Measurements from ENCODE around the gene TM9SF1.

DNA sequence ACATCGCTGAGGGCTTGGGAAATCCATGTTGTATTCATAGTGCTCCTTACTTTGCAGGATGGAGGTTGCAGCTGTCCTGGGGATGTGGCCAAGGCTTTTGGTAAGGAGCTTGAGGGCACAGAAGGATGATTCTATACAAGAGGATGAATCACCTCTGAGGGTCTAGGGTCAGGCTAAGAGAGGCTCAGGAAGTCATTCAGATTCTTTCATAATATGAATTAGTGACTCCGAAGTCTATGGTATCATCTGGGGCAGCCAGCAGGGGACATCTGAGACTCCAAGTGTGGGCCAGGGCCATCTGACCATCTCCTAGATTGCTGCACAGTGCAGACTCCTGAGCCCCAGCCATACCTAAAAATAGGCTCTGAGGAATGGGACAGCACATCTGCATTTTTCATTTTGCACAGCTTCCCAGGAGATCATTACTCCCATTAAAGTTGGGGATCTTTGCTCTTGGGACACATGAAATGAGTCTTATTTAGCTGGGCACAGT lies 42.3 kb upstream of the TM9SF1 start:
- TF ChIP-seq, protein P1, sequence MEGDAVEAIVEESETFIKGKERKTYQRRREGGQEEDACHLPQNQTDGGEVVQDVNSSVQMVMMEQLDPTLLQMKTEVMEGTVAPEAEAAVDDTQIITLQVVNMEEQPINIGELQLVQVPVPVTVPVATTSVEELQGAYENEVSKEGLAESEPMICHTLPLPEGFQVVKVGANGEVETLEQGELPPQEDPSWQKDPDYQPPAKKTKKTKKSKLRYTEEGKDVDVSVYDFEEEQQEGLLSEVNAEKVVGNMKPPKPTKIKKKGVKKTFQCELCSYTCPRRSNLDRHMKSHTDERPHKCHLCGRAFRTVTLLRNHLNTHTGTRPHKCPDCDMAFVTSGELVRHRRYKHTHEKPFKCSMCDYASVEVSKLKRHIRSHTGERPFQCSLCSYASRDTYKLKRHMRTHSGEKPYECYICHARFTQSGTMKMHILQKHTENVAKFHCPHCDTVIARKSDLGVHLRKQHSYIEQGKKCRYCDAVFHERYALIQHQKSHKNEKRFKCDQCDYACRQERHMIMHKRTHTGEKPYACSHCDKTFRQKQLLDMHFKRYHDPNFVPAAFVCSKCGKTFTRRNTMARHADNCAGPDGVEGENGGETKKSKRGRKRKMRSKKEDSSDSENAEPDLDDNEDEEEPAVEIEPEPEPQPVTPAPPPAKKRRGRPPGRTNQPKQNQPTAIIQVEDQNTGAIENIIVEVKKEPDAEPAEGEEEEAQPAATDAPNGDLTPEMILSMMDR (IDR thresholded peaks at IDR 0.05 in 2 of 3, conservative IDR thresholded peaks at IDR 0.05 in 1 of 3; ENCODE audit: insufficient read depth in 2 of 3, low read depth in 1 of 3, low read length in 3 of 3), result no peak
- no peak for TF ChIP-seq PHF20 (IDR thresholded peaks at IDR 0.05; ENCODE audit: partially characterized antibody)
- TF ChIP-seq GABPA (tag; conservative IDR thresholded peaks at IDR 0.05; ENCODE audit: low read depth), result no peak
- TF ChIP-seq SRSF1 (IDR thresholded peaks at IDR 0.05; ENCODE audit: low read depth, low read length), result no peak
- TF ChIP-seq, protein P2, sequence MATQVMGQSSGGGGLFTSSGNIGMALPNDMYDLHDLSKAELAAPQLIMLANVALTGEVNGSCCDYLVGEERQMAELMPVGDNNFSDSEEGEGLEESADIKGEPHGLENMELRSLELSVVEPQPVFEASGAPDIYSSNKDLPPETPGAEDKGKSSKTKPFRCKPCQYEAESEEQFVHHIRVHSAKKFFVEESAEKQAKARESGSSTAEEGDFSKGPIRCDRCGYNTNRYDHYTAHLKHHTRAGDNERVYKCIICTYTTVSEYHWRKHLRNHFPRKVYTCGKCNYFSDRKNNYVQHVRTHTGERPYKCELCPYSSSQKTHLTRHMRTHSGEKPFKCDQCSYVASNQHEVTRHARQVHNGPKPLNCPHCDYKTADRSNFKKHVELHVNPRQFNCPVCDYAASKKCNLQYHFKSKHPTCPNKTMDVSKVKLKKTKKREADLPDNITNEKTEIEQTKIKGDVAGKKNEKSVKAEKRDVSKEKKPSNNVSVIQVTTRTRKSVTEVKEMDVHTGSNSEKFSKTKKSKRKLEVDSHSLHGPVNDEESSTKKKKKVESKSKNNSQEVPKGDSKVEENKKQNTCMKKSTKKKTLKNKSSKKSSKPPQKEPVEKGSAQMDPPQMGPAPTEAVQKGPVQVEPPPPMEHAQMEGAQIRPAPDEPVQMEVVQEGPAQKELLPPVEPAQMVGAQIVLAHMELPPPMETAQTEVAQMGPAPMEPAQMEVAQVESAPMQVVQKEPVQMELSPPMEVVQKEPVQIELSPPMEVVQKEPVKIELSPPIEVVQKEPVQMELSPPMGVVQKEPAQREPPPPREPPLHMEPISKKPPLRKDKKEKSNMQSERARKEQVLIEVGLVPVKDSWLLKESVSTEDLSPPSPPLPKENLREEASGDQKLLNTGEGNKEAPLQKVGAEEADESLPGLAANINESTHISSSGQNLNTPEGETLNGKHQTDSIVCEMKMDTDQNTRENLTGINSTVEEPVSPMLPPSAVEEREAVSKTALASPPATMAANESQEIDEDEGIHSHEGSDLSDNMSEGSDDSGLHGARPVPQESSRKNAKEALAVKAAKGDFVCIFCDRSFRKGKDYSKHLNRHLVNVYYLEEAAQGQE (IDR thresholded peaks at IDR 0.05; ENCODE audit: borderline replicate concordance), result no peak
- TF ChIP-seq, protein P2 (CRISPR knock-in tag; IDR thresholded peaks at IDR 0.05; ENCODE audit: low read depth), result no peak
- TF ChIP-seq, protein P3, sequence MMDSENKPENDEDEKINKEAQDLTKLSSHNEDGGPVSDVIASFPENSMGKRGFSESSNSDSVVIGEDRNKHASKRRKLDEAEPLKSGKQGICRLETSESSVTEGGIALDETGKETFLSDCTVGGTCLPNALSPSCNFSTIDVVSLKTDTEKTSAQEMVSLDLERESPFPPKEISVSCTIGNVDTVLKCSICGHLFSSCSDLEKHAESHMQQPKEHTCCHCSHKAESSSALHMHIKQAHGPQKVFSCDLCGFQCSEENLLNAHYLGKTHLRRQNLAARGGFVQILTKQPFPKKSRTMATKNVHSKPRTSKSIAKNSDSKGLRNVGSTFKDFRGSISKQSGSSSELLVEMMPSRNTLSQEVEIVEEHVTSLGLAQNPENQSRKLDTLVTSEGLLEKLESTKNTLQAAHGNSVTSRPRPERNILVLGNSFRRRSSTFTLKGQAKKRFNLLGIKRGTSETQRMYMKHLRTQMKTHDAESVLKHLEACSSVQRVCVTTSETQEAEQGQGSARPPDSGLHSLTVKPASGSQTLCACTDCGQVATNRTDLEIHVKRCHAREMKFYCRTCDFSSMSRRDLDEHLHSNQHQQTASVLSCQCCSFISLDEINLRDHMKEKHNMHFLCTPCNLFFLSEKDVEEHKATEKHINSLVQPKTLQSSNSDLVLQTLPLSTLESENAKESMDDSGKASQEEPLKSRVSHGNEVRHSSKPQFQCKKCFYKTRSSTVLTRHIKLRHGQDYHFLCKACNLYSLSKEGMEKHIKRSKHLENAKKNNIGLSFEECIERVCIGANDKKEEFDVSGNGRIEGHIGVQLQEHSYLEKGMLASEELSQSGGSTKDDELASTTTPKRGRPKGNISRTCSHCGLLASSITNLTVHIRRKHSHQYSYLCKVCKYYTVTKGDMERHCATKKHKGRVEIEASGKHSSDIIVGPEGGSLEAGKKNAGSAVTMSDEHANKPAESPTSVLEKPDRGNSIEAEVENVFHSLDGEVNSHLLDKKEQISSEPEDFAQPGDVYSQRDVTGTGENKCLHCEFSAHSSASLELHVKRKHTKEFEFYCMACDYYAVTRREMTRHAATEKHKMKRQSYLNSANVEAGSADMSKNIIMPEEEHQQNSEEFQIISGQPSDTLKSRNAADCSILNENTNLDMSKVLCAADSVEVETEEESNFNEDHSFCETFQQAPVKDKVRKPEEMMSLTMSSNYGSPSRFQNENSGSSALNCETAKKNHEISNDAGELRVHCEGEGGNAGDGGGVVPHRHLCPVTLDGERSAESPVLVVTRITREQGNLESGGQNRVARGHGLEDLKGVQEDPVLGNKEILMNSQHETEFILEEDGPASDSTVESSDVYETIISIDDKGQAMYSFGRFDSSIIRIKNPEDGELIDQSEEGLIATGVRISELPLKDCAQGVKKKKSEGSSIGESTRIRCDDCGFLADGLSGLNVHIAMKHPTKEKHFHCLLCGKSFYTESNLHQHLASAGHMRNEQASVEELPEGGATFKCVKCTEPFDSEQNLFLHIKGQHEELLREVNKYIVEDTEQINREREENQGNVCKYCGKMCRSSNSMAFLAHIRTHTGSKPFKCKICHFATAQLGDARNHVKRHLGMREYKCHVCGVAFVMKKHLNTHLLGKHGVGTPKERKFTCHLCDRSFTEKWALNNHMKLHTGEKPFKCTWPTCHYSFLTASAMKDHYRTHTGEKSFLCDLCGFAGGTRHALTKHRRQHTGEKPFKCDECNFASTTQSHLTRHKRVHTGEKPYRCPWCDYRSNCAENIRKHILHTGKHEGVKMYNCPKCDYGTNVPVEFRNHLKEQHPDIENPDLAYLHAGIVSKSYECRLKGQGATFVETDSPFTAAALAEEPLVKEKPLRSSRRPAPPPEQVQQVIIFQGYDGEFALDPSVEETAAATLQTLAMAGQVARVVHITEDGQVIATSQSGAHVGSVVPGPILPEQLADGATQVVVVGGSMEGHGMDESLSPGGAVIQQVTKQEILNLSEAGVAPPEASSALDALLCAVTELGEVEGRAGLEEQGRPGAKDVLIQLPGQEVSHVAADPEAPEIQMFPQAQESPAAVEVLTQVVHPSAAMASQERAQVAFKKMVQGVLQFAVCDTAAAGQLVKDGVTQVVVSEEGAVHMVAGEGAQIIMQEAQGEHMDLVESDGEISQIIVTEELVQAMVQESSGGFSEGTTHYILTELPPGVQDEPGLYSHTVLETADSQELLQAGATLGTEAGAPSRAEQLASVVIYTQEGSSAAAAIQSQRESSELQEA (IDR thresholded peaks at IDR 0.05; ENCODE audit: low read depth), result no peak
- TF ChIP-seq, protein P4, sequence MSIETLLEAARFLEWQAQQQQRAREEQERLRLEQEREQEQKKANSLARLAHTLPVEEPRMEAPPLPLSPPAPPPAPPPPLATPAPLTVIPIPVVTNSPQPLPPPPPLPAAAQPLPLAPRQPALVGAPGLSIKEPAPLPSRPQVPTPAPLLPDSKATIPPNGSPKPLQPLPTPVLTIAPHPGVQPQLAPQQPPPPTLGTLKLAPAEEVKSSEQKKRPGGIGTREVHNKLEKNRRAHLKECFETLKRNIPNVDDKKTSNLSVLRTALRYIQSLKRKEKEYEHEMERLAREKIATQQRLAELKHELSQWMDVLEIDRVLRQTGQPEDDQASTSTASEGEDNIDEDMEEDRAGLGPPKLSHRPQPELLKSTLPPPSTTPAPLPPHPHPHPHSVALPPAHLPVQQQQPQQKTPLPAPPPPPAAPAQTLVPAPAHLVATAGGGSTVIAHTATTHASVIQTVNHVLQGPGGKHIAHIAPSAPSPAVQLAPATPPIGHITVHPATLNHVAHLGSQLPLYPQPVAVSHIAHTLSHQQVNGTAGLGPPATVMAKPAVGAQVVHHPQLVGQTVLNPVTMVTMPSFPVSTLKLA (conservative IDR thresholded peaks at IDR 0.05), result no peak
